ENCODE data around the gene SYNDIG1. TPM values are rescaled to one million over a fixed set of nuclear protein-coding genes. Genes with fewer than 3 reads are reported as not detected.

The SYNDIG1 gene
- total RNA-seq, 1 donor from 2014 or later, result not detected

DNA sequence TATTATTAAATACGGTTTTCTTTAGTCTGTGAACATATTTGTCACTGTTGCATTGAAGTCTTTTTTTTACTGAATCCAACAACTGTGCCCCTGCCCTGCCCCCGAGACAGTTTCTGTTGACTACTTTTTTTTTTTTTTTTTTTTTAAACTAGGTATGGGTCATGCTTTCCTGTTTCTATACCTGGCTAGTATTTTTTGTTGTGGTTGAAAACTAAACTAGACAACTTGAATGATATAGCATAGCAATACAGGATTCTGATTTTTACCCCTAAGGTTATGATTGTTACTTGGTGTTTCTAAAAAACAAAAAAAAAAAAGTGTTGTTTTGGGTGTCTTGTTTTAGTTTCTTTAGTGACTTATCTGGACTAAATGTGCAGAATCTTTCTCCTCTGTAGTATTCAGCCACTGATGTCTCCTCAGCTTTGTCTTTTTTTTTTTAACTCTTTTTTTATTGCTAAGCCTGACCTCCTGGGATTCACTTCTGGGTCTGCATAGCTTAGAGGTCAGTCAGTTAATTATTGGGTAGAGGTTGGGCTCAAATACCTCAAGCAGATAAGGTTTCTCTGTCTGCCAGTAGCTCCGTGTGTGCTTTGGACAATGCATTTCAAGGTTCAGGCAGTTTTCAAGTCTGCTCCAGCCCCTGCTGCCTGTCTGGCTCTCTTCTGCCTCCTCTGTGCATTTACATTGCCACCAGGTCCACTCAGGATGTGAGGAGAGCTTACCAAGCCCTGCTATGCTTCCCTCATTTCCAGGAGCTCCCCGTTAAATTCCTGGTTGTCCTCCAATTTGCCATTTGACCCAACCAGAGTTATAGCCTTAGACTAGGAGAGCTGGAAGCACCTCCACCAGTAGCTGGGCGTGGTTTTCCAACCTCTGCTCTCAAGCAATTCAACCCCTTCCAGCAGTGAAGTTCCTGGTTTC lies 91.4 kb downstream of the SYNDIG1 start:
- DNase-seq (ENCODE audit: low read depth, low spot score), result no peak

DNA sequence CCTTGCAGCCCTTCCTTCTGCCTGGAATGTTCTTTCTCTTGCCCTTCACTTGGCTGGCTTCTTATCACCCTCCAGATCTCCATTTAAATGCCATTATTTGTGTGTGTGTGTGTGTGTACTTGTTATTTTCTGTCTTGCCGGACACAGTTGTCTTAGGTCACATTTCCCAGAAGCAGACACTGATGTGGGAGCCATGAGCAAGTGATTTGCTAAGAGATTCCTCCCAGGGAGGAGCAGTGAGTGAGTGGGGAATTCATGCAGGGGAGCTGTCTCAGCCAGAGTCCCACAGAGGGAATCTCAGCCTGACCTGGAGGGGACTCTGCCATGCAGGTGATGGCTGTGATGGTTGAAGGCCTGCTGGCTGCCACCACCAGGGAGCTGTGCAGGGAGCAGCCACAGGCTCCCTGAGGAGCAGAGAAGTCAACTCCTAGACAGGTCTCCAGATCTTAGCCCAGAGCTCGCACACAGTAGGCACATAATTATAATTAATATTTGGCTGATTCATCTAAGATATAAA lies 96.5 kb downstream of the SYNDIG1 start:
- DNase-seq (ENCODE audit: low read depth, low spot score), result no peak

DNA sequence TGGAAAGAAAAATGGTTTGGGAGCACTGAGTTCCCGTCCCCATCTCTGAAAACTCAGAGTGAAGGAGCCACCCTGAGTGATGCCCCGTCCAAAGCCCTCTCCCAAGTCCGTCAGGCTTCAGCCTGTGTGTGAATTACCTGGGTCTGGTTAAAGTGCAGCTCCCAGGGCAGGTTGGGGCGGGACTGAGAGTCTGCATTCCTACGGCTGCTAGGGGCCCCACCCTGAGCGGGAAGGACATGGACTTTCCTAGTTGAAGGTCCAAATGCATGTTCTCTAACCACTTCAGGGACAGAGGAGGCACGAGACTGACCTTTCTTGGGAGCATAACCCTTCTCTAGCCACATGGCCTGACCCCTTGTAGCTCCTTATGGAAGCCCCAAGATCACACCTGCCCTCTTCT lies 97.2 kb downstream of the SYNDIG1 start:
- no peak for DNase-seq (ENCODE audit: low read depth, low spot score)

DNA sequence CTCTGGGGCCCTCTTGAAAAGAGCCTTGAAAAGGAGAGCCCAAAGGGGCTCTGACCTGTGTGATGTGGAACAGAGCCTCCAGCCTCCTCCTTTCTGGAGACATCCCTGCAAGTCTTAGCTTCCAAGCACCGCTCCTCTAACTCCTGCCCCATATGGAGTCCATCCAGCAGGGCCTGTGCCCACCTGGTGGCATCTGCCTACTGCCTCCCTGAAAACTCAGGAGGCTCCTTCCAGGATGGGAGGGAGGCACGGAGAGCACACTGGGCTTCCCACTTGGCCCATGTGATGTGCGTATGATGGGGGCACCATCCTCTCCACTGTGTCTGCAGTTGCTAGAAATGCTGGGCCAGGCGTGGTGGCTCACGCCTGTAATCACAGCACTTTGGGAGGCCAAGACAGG lies 98.1 kb downstream of the SYNDIG1 start:
- no peak for DNase-seq (ENCODE audit: low read depth, low spot score)

DNA sequence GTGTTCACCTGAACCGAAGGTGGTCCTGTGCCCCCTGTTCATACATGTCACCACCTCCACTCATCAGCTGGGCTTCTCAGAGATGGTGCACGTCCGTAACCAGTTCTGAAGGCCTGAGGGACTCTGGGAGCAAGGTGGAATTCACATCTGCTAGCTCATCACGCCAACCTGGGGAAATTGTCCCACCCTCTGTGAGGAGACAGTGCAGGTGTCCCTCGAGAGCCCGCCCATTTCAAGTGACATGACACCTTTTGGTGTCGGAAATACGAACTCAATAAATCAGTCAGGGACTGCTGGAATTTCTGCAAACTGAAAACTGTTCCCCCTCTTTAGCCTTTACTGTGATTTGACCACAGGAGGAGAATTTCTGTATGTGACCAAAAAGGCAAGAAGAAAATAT lies 99.4 kb downstream of the SYNDIG1 start:
- no peak for DNase-seq (ENCODE audit: low read depth, low spot score)

DNA sequence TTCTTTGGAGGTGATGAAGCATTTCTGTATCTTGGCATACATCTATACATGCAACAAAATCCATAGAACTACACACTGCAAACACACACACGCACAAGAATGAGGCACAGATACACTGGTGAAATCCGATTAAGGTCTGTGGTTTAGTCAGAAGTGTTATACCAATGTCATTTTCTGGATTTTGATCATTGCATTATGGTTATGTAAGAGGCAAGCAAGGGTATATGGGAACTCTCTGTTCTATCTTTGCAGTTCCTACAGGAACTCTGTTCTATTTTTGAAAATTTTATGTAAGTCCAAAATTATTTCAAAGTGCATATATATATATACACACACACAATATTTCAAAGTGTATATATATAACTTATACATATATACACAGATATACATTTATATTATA lies 101.7 kb downstream of the SYNDIG1 start:
- DNase-seq (ENCODE audit: low read depth, low spot score), result no peak

DNA sequence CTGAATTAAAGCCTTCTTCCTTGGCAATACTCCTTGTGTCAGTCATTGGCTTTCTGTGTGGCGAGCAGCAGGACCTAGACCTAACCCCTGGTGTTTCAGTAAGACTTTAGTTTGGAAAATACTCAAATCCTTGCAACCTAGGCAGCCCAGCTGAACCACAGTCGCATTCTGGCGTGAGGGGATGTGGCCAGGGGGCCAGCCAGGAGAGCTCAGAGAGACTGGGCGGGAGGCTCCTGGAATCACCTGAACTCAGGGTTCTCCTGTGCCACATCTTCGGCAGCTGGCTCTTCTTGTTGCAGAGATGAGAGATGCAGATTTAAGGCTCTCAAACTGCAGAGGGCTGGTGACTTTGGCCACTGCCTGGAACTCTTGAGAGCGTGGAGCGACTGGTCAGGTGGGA lies 102.7 kb downstream of the SYNDIG1 start:
- no peak for DNase-seq (ENCODE audit: low read depth, low spot score)

DNA sequence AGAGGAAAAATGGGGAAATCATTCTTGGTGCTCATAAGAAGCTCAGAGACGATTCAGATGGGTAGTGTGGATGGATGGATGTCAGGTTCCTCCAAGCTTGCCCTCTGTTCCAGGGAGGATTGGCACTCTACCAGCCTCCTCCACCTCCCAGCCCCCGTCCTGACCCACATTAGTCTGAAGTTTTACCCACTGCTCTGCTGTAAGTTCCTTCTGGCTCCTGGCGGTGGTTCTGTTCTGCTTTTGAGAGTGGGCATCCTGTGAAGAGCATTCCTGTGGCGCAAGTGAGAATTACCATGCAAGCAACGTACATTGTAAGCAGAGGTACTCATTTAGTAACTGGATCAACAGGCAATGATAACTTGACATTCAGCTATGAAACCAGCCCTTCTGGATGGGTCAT lies 103.4 kb downstream of the SYNDIG1 start:
- DNase-seq (ENCODE audit: low read depth, low spot score), result no peak

DNA sequence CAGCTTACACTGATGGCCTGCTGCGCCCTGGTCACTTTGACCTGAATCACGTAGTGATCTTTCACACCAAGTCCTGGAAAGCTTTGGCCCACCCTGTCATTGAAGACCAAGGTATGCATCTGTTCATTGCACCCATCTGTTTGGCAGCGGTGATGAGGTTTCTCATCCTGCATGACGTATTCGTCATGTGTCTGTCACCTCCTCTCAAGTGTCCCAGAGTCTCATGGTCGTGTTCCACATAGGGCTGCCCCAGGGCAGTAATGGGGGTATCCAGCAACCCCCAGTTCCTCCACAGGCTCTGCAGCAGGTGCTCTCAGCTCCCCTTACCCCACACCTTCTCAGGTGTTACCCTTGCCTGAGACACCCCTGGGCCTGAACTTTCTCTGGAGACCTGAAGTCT lies 104.1 kb downstream of the SYNDIG1 start:
- DNase-seq (ENCODE audit: low read depth, low spot score), result no peak

DNA sequence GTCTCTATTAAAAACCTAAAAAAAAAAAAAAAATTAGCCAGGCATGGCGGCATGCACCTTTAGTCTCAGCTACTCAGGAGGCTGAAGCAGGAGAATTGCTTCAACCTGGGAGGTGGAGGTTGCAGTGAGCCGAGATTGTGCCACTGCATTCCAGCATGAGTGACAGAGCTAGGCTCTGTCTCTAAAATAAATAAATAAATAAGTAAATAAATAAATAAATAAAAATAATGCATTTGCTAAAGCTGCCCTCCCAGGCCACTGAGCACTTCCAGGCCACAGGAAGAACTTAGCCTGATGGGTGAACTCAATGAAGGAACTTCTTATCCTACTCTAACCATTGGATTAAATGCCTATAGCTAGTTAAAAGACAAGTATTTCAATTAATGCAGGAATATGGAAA lies 104.9 kb downstream of the SYNDIG1 start:
- DNase-seq (ENCODE audit: low read depth, low spot score), result no peak

DNA sequence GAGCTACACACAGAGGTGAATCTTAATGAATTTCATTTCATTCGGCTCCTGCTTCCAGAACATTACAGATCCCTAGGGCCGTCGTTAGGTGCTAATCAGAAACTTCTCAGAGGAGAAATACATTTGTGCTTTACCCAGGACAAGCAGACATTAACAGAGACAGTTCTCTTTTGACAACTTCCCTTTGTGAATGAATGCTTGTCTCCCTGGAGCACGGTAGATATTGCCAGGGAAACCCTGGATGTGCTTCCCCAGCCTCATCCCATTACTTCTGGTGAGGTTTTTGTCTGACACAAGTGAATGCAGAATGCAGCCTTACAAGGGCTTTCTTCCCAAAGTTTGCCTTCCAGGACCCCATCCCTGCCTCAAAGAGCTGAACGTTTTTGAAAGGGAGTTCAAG lies 105.4 kb downstream of the SYNDIG1 start:
- no peak for DNase-seq (ENCODE audit: low read depth, low spot score)

DNA sequence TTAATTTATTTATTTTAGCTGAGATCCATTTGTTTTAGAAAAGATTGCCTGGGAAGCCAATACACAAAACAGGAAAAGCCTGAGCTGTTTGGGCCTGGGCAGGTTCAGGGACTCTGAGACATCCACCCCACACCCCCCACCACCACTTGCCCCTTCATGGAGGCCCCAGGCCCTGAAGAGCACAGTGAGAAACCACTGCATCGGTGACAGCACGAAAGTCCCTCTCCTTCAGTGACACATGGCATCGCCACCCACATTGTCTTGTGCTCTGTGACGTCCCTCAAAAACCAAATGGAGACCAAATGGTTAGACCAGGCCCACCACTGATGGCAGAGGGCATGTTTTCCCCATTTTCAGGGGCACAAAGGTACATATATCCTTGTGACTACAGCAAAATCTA lies 106.4 kb downstream of the SYNDIG1 start:
- no peak for DNase-seq (ENCODE audit: low read depth, low spot score)

DNA sequence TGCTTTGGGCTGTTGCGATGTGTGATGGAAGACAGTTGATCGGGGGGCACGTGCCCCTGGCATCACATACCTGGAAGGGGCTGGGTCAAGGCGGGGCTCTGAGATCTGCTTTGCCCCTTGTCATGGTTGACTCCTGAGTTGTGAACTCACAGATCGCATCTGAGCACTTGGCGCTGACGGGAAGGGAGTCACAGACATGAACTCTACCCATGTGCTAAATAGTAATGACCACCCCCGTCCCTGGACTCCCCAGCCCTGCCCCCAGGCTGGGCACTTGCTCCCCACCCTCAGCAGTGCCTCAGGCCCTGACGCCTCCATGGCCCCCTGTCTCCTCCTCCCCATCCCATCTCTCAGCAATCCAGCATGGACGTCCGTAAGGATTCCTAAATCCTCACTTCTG lies 107.0 kb downstream of the SYNDIG1 start:
- DNase-seq (ENCODE audit: low read depth, low spot score), result no peak

DNA sequence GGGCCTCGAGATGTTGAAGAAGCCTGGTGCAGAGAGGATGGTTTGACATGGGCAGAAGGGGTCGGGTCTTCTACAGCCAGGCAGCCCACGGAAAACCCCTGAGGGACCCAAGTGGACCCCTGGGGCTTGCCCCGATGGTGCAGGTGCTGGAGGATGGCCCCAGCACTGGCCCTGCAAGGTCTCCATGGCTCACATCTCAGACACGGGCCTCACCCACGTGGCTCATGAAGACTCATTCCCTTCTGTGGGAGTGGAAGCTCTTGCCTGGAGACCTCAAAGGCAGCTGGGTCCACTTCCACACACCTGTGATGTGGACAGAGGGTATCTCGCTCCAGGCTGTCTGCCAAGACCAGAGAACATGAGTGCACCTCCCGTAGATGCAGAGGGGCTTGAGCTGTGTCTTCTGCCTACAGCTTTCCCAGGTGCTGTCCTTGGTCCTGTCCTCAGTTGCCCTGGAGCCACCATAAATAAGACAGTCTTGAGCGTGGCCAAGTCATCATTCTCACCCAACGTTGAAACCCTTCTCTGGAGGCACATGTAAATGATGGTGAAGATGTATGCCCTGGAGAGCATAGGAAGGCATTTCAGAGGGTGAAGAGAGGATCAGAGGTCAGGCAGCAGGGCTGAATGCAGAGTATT lies 108.0 kb downstream of the SYNDIG1 start:
- DNase-seq (ENCODE audit: low read depth, low spot score), result no peak

DNA sequence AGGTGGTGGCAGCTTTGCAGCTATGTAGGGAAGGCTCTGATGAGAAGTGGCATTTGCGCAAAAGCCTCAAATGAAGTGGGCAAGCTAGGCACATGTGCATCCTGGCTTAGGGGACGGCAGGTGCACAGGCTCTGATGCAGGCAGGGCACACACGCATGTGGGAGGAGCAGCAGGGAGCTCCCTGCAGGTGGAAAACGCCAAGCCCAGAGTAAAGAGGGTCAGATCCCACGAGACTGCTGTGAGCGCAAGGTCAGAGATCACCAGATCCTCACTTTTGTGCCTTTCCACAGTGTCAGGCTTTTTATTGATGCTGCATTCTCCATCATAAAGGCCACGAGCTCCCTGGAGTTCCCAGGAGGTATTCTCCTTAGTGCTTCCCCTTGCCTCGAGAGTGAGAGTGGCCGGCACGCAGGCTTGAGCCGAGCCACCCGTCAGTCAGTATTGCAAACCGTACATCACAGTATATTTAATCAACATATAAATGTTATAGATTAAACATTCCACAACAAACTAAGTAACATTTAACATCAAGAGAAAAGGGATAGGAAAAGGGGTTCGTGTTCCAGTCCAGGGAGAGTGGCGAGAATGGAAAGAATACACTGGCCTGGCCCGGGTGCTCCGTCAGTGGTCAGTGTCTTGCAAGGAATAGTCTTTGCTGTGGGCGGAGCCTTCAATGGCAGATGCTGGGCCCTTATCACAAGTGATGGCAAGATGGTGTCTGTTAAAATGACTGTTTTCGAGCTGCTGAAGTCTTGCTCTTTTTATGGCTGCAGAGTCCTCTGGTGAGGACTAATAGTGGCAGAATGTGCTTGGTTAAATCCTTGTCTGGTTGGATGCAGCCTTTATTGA lies 109.4 kb downstream of the SYNDIG1 start:
- no peak for DNase-seq (ENCODE audit: low read depth, low spot score)

DNA sequence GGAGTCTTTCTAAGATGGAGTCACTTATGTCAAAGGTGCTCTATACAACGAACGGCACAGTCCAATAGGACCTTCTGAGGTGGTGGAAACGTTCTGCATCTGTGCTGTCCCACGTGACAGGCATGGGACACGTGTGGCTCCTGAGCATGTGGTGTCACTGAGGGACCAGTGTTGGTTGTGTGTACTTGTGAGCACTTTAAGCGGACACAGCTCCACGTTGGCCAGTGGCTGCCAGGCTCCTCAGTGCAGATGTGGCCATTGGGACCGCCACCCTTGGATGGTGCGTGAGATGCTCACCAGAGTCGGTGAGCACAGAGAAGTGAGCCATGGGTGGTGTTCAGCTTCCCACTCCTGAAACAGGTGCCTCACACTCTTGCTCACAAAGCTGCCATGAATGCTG lies 110.0 kb downstream of the SYNDIG1 start:
- no peak for DNase-seq (ENCODE audit: low read depth, low spot score)

DNA sequence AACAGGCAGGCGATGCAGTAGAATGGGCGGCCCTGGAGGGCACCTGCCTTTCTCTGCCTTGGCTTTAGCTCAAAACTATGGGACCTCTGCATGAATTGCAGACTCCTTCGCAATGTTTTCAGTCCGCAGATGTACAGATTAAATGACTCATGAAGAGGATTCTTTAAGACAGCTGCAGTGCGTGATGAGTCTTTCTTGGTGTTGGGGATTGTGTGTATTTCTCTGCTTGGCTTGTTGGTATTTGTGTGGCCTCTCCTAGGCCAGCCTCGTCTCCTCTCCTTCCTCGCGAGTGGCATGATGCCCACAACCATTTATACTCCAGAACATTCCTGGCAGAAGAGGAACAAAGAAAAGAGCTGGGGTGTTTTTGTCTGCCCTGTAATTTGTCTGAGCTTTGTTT lies 110.6 kb downstream of the SYNDIG1 start:
- DNase-seq (ENCODE audit: low read depth, low spot score), result no peak

DNA sequence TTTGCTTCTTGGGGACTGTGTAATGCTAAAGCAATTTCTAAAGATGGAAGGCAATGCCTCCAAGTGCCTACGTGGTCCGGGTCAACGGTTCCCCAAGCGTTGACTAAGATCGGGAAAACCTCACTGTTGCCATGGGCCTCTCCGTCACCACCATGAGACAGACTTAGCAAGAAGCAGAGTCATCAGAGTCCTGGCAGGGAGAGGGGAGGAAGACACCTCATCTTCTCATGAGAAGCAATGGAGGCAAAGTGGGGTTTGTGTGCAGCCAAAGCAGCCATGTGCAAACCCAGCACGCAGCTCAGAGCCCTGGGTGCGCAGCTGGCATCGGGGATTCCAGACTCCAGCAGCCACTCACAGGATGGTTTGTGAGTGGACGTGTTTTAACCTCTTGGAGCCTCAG lies 111.4 kb downstream of the SYNDIG1 start:
- no peak for DNase-seq (ENCODE audit: low read depth, low spot score)

DNA sequence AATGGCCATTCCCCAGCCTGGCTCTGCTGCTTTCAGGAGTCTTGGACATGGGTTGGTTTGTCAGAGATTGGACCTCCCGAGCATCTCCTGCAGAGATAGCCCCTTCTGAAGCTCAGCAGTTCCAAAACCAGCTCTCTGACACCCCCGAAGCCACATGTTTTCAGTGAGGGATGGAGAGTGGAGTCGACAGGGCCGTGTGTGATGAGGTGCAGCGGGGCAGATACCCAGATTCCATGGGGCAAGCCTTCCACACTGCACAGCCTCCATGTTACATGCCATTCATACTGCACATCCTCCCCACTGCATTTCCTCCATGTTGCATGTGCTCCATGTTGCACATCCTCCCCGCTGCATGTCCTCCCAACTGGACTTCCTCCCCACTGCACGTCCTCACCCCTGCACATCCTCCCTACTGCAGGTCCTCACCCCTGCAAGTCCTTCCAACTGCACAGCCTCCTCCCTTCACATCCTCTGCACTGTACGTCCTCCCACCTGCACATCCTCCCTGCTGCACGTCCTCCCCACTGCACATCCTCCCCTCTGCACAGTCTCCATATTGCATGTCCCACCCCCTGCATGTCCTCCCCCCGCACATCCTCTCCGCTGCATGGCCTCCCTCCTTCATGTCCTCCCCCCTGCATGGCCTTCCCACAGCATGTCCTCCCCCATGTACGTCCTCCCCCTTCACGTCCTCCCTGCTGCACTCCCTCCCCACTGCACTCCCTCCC lies 112.2 kb downstream of the SYNDIG1 start:
- DNase-seq (ENCODE audit: low read depth, low spot score), result no peak

DNA sequence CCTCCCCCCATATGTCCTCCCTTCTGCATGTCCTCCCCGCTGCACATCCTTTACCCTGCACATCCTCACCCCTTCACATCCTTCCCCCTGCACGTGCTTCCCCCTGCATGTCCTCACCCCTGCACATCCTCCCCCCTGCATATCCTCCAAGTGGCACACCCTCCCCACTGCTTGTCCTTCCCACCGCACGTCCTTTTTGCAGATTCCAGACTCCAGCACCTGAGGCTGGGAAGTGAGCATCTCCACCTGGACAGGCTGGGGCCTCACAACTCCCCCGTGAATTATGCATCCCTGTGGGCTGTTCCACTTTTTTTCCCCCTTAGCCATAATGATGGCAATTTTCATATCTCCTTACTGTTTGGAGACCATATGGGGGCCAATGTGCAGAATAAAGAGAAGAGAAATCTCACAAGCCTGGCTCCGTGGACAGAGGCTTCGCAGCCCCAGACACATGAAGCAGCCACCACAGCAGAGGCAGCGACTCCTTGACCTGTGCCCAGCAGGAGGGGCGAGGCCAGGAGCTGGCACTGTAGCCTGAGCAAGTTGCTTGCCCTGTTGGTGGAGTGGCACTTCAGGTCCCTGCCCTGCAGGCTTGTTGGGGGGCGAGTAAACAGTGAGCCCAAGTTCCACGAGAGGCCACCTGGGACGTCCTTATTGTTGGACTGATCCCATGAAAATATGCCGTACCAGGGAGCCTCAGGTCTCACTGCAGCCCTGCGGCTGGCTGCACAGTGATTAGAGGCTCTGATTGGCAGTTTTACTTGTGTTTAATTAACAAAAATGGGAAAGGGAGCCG lies 113.1 kb downstream of the SYNDIG1 start:
- no peak for DNase-seq (ENCODE audit: low read depth, low spot score)
